Astrocyte of the cerebellum (primary cell): ENCODE results near the gene DMAP1.
A peak's percentile ranks its signal among the peaks of the same experiment; 100 is the strongest.

ENCODE experiments used
- DNase-seq: peaks from one replicate; pipeline ENCODE4 v3.0.0-alpha.2; 2011; ENCODE audit warnings: low read depth
- H3K4me3 ChIP-seq: 2 replicates; pipeline ENCODE4 v1.5.1; 2011; ENCODE audit warnings: mild to moderate bottlenecking, low read depth, low read length, moderate library complexity
- CTCF ChIP-seq: IDR thresholded peaks from 2 replicates; pipeline ENCODE4 v1.5.1; 2012; ENCODE audit warnings: low read length, low read depth, moderate library complexity, mild to moderate bottlenecking; ENCODE audit errors: missing control alignments
- in situ Hi-C: cut with HindIII; loops from 2 replicates; pipeline ENCODE4 v1.10.0; 2017; ENCODE audit warnings: low sequenced_read_pairs

Gene DMAP1

GRCh38 chr1:44236490-44237272 is 23.4 kb downstream of the DMAP1 start:
- DNase-seq, result no peak
- H3K4me3 ChIP-seq, result no peak overlapping the region
- in situ Hi-C loops, result no loop called here
- TF ChIP-seq CTCF, result no peak

GRCh38 chr1:44237721-44238457 is 24.6 kb downstream of the DMAP1 start:
- TF ChIP-seq CTCF, result peak; percentile 58
- DNase-seq, result no peak
- no peak overlapping the region for H3K4me3 ChIP-seq
- in situ Hi-C loops, result no loop called here

GRCh38 chr1:44238660-44239059 is 25.4 kb downstream of the DMAP1 start:
- H3K4me3 ChIP-seq, result no peak overlapping the region
- in situ Hi-C loops, result no loop called here
- DNase-seq, result no peak
- no peak for TF ChIP-seq CTCF

- no peak for DNase-seq
- peak; percentile 19 for TF ChIP-seq CTCF
- H3K4me3 ChIP-seq, result no peak overlapping the region
- in situ Hi-C loops, result no loop called here
Measured at GRCh38 chr1:44239331-44239960, 26.2 kb downstream of the DMAP1 start.

- no peak for TF ChIP-seq CTCF
- in situ Hi-C loops, result no loop called here
- DNase-seq, result no peak
- H3K4me3 ChIP-seq, result no peak overlapping the region
Measured at GRCh38 chr1:44239961-44240371, 26.7 kb downstream of the DMAP1 start.

- no peak overlapping the region for H3K4me3 ChIP-seq
- TF ChIP-seq CTCF, result no peak
- in situ Hi-C loops, result no loop called here
- DNase-seq, result no peak
Measured at GRCh38 chr1:44240802-44241671, 27.8 kb downstream of the DMAP1 start.
